Ishikawa (cell line): ENCODE measurements around the gene DRC7.

Experiments
- CEBPB ChIP-seq: IDR thresholded peaks from 2 replicates; pipeline ENCODE4 v1.6.1; 2012
- CREB1 ChIP-seq: IDR thresholded peaks from 2 replicates; pipeline ENCODE4 v1.6.1; 2012; ENCODE audit warnings: low read depth
- EGR1 ChIP-seq: IDR thresholded peaks from 2 replicates; pipeline ENCODE4 v1.6.1; 2012
- EP300 ChIP-seq: IDR thresholded peaks from 2 replicates; pipeline ENCODE4 v1.6.1; 2012; ENCODE audit warnings: borderline replicate concordance
- FOXM1 ChIP-seq: IDR thresholded peaks from 2 replicates; pipeline ENCODE4 v1.6.1; 2012; ENCODE audit warnings: low read depth, borderline replicate concordance
- MAX ChIP-seq: IDR thresholded peaks from 2 replicates; pipeline ENCODE4 v1.6.1; 2012
- NFIC ChIP-seq: IDR thresholded peaks from 2 replicates; pipeline ENCODE4 v1.6.1; 2012
- RAD21 ChIP-seq: IDR thresholded peaks from 2 replicates; pipeline ENCODE4 v1.6.1; 2012; ENCODE audit warnings: low read depth
- REST ChIP-seq: IDR thresholded peaks from 2 replicates; pipeline ENCODE4 v1.6.1; 2012; ENCODE audit warnings: low read depth, mild to moderate bottlenecking
- TAF1 ChIP-seq: IDR thresholded peaks from 2 replicates; pipeline ENCODE4 v1.6.1; 2012; ENCODE audit warnings: low read depth, mild to moderate bottlenecking
- TCF12 ChIP-seq: IDR thresholded peaks from 2 replicates; pipeline ENCODE4 v1.6.1; 2012; ENCODE audit warnings: low read depth
- TEAD4 ChIP-seq: IDR thresholded peaks from 2 replicates; pipeline ENCODE4 v1.6.1; 2012
- USF1 ChIP-seq: IDR thresholded peaks from 2 replicates; pipeline ENCODE4 v1.6.1; 2012
- YY1 ChIP-seq: IDR thresholded peaks from 2 replicates; pipeline ENCODE4 v1.6.1; 2012; ENCODE audit warnings: low read depth
- ZBTB7A ChIP-seq: IDR thresholded peaks from 2 replicates; pipeline ENCODE4 v1.6.1; 2012; ENCODE audit warnings: low read depth

The DRC7 gene

GRCh38 chr16:57728336-57729181 is 34.0 kb downstream of the DRC7 start:
- TF ChIP-seq EP300: no peak
- no peak for TF ChIP-seq CEBPB
- TF ChIP-seq REST: no peak
- no peak for TF ChIP-seq ZBTB7A
- TF ChIP-seq TEAD4: no peak
- no peak for TF ChIP-seq FOXM1
- no peak for TF ChIP-seq MAX
- TF ChIP-seq YY1: no peak
- TF ChIP-seq USF1: no peak
- no peak for TF ChIP-seq RAD21
- TF ChIP-seq CREB1: no peak
- no peak for TF ChIP-seq EGR1
- no peak for TF ChIP-seq NFIC
- TF ChIP-seq TCF12: no peak
- TF ChIP-seq TAF1: no peak

- TF ChIP-seq EGR1 (no peak), RAD21 (no peak), REST (no peak), ZBTB7A (no peak), TCF12 (no peak), MAX (no peak), TEAD4 (no peak)
Measured at GRCh38 chr16:57729182-57729484, 34.5 kb downstream of the DRC7 start.

- TF ChIP-seq YY1: no peak
Measured at GRCh38 chr16:57730771-57731730, 36.4 kb downstream of the DRC7 start.

- no peak for TF ChIP-seq REST
- TF ChIP-seq ZBTB7A: no peak
- no peak for TF ChIP-seq USF1
- TF ChIP-seq FOXM1: no peak
- no peak for TF ChIP-seq CREB1
- no peak for TF ChIP-seq TCF12
- no peak for TF ChIP-seq NFIC
- TF ChIP-seq TEAD4: no peak
- no peak for TF ChIP-seq TAF1
- no peak for TF ChIP-seq RAD21
- no peak for TF ChIP-seq MAX
- TF ChIP-seq CEBPB: no peak
- TF ChIP-seq EGR1: no peak
- no peak for TF ChIP-seq EP300
- no peak for TF ChIP-seq YY1
Measured at GRCh38 chr16:57732037-57732436, 37.4 kb downstream of the DRC7 start.
